Ascending aorta (tissue), 2 donors: Measurements from ENCODE around the gene CNOT2. TPM values are rescaled to one million over a fixed set of nuclear protein-coding genes. Genes with fewer than 3 reads are reported as not detected.

ENCODE experiments used
- DNase-seq, 2 donors: peaks; one replicate each; pipeline ENCODE4 v3.0.0-alpha.2; 2019; ENCODE audit warnings: low spot score in 2 of 2
- H3K27ac ChIP-seq, 2 donors: fragments of 200-600 bp; sonication (generic); one replicate each; pipeline ENCODE4 v1.5.1; 2016 to 2017; ENCODE audit warnings: mild to moderate bottlenecking in 1 of 2
- H3K27me3 ChIP-seq: fragments of 200-600 bp; sonication (generic); one replicate; pipeline ENCODE4 v1.5.1; 2017
- H3K36me3 ChIP-seq, 2 donors: fragments of 200-600 bp; sonication (generic); one replicate each; pipeline ENCODE4 v1.5.1; 2016
- H3K4me1 ChIP-seq, 2 donors: fragments of 200-600 bp; sonication (generic); one replicate each; pipeline ENCODE4 v1.5.1; 2016 to 2017; ENCODE audit warnings: mild to moderate bottlenecking in 1 of 2
- H3K4me3 ChIP-seq, 2 donors: fragments of 200-600 bp; sonication (generic); one replicate each; pipeline ENCODE4 v1.5.1; 2016 to 2017; ENCODE audit warnings: mild to moderate bottlenecking in 1 of 2
- H3K9me3 ChIP-seq, 2 donors: fragments of 200-600 bp; sonication (generic); one replicate each; pipeline ENCODE4 v1.5.1; 2016
- CTCF ChIP-seq, 3 experiments: fragments of 200-600 bp in 2 of 3; fragments of 450-650 bp in 1 of 3; sonication (generic) in 2 of 3; IDR thresholded peaks; one replicate each; pipeline ENCODE4 v1.5.1; 2016 to 2019; ENCODE audit warnings: antibody characterized with exemption in 3 of 3, mild to moderate bottlenecking in 1 of 3, moderate library complexity in 1 of 3
- intact Hi-C: fragments of 100-400 bp; cut with DNase I; formaldehyde crosslinking; loops from one replicate; pipeline ENCODE4 v1.15.1; 2023
- total RNA-seq: library from RNA; depleted of rRNA; stranded (reverse); fragments of >200 nt; gene quantifications from one replicate; pipeline ENCODE4 v1.1.0, GENCODE V29; 2016

The CNOT2 gene
- total RNA-seq, 1 donor from 2014 or later, result 71.7 TPM

- Histone ChIP-seq H3K27ac (peak overlapping the region; percentile 32 to 40), H3K4me1 (peaks cover 0 to 3% of the 10 kb centered on the region in 2 donors), H3K4me3 (no peak overlapping the region), H3K9me3 (peaks cover 0 to 5% of the 10 kb centered on the region in 2 donors), H3K36me3 (peaks cover 0 to 11% of the 10 kb centered on the region in 2 donors), H3K27me3 (no peaks in the 10 kb centered on the region)
- no peak for DNase-seq
- intact Hi-C loops, result no loop called here
- TF ChIP-seq CTCF (IDR thresholded peaks at IDR 0.05), result no peak
These were observed 62.6 kb downstream of the CNOT2 start for GRCh38 chr12:70305794-70306193.

GRCh38 chr12:70306676-70307075, 63.4 kb downstream of the CNOT2 start:
- no peak for DNase-seq
- H3K4me3 ChIP-seq, result no peak overlapping the region
- peaks cover 0 to 3% of the 10 kb centered on the region in 2 donors for H3K4me1 ChIP-seq
- H3K27me3 ChIP-seq, result no peaks in the 10 kb centered on the region
- H3K9me3 ChIP-seq, result peaks cover 0 to 5% of the 10 kb centered on the region in 2 donors
- H3K36me3 ChIP-seq, result peaks cover 0 to 11% of the 10 kb centered on the region in 2 donors
- intact Hi-C loops, result no loop called here
- H3K27ac ChIP-seq, result no peak overlapping the region
- TF ChIP-seq CTCF (IDR thresholded peaks at IDR 0.05), result no peak

GRCh38 chr12:70307868-70308267, 64.6 kb downstream of the CNOT2 start:
- H3K27ac ChIP-seq, result no peak overlapping the region
- no peaks in the 10 kb centered on the region for H3K27me3 ChIP-seq
- no peak for TF ChIP-seq CTCF (IDR thresholded peaks at IDR 0.05)
- DNase-seq, result no peak
- no peak overlapping the region for H3K4me3 ChIP-seq
- H3K9me3 ChIP-seq, result peaks cover 0 to 5% of the 10 kb centered on the region in 2 donors
- H3K36me3 ChIP-seq, result peaks cover 0 to 11% of the 10 kb centered on the region in 2 donors
- peaks cover 0 to 3% of the 10 kb centered on the region in 2 donors for H3K4me1 ChIP-seq
- intact Hi-C loops, result no loop called here

- DNase-seq, result no peak
- Histone ChIP-seq H3K27ac (no peak overlapping the region), H3K27me3 (no peaks in the 10 kb centered on the region), H3K36me3 (peaks cover 0 to 6% of the 10 kb centered on the region in 2 donors), H3K9me3 (no peaks in the 10 kb centered on the region), H3K4me1 (peaks cover 0 to 3% of the 10 kb centered on the region in 2 donors), H3K4me3 (no peak overlapping the region)
- TF ChIP-seq CTCF (IDR thresholded peaks at IDR 0.05), result no peak
- intact Hi-C loops, result no loop called here
These were observed 66.1 kb downstream of the CNOT2 start for GRCh38 chr12:70309348-70309747.

GRCh38 chr12:70314145-70314544, 70.9 kb downstream of the CNOT2 start:
- Histone ChIP-seq H3K36me3 (no peaks in the 10 kb centered on the region), H3K27ac (no peak overlapping the region), H3K4me1 (no peaks in the 10 kb centered on the region), H3K27me3 (no peaks in the 10 kb centered on the region), H3K4me3 (no peak overlapping the region), H3K9me3 (no peaks in the 10 kb centered on the region)
- DNase-seq, result no peak
- intact Hi-C loops, result no loop called here
- TF ChIP-seq CTCF (IDR thresholded peaks at IDR 0.05), result no peak

GRCh38 chr12:70317781-70318180, 74.5 kb downstream of the CNOT2 start:
- TF ChIP-seq CTCF (IDR thresholded peaks at IDR 0.05), result no peak
- Histone ChIP-seq H3K36me3 (no peaks in the 10 kb centered on the region), H3K27ac (no peak overlapping the region), H3K27me3 (no peaks in the 10 kb centered on the region), H3K4me1 (no peaks in the 10 kb centered on the region), H3K9me3 (no peaks in the 10 kb centered on the region), H3K4me3 (no peak overlapping the region)
- intact Hi-C loops, result no loop called here
- no peak for DNase-seq
